ENCODE results near the gene TIMM22. TPM values are rescaled to one million over a fixed set of nuclear protein-coding genes. Genes with fewer than 3 reads are reported as not detected.

TIMM22 gene
- total RNA-seq, 1 experiment from 2014 or later, result 17.7 TPM

GRCh38 chr17:1036171-1036844 is 39.4 kb downstream of the TIMM22 start:
- intact Hi-C loops (cut with micrococcal nuclease), result no loop called here
- Histone ChIP-seq H3K9me2 (replicated peaks; ENCODE audit: low read length) (no peaks in the 10 kb centered on the region), H3K4me2 (ENCODE audit: low read length) (no peak overlapping the region), H3K9me3 (ENCODE audit: low read length) (no peaks in the 10 kb centered on the region), H2AFZ (ENCODE audit: low read length) (no peak overlapping the region), H4K20me1 (ENCODE audit: low read length) (no peaks in the 10 kb centered on the region), H3K4me3 (ENCODE audit: low read length) (no peak overlapping the region), H3K79me2 (ENCODE audit: low read length) (no peaks in the 10 kb centered on the region), H3K4me1 (ENCODE audit: insufficient read depth, low read length) (no peaks in the 10 kb centered on the region), H3K27ac (ENCODE audit: low read length) (no peak overlapping the region), H3K36me3 (ENCODE audit: low read depth, low read length) (no peaks in the 10 kb centered on the region), H3K27me3 (ENCODE audit: low read length) (no peaks in the 10 kb centered on the region), H3K9ac (ENCODE audit: low read length) (no peak overlapping the region), H3F3A (ENCODE audit: low read length, unreplicated experiment) (no peaks in the 10 kb centered on the region)
- TF ChIP-seq EZH2 (IDR thresholded peaks at IDR 0.05; ENCODE audit: low read length, unreplicated experiment) (no peak), EZH2phosphoT487 (IDR thresholded peaks at IDR 0.05; ENCODE audit: borderline replicate concordance, low read length) (no peak), CTCF (conservative IDR thresholded peaks at IDR 0.05; ENCODE audit: low read depth, low read length) (no peak)
- CTCF ChIA-PET, result no interaction called here
- BruUV-seq (replicated peaks), result no TSS peak
- POLR2A ChIA-PET (ENCODE audit: unreplicated experiment), result no interaction called here
- no peak for ATAC-seq
- no peak for DNase-seq

GRCh38 chr17:1036845-1037237 is 39.9 kb downstream of the TIMM22 start:
- H4K20me1 ChIP-seq (ENCODE audit: low read length), result no peaks in the 10 kb centered on the region

More at GRCh38 chr17:1036845-1037237, 39.9 kb downstream of the TIMM22 start:
- Histone ChIP-seq H2AFZ (ENCODE audit: low read length) (no peak overlapping the region), H3K4me1 (ENCODE audit: insufficient read depth, low read length) (no peaks in the 10 kb centered on the region), H3K36me3 (ENCODE audit: low read depth, low read length) (no peaks in the 10 kb centered on the region), H3K27me3 (ENCODE audit: low read length) (no peaks in the 10 kb centered on the region), H3K9ac (ENCODE audit: low read length) (no peak overlapping the region), H3K27ac (ENCODE audit: low read length) (no peak overlapping the region), H3K4me2 (ENCODE audit: low read length) (no peak overlapping the region), H3K79me2 (ENCODE audit: low read length) (no peaks in the 10 kb centered on the region), H3F3A (ENCODE audit: low read length, unreplicated experiment) (no peaks in the 10 kb centered on the region), H3K9me3 (ENCODE audit: low read length) (no peaks in the 10 kb centered on the region), H3K4me3 (ENCODE audit: low read length) (no peak overlapping the region), H3K9me2 (replicated peaks; ENCODE audit: low read length) (no peaks in the 10 kb centered on the region)
- BruUV-seq (replicated peaks), result no TSS peak
- ChIA-PET CTCF (no interaction called here), POLR2A (ENCODE audit: unreplicated experiment) (no interaction called here)
- TF ChIP-seq CTCF (conservative IDR thresholded peaks at IDR 0.05; ENCODE audit: low read depth, low read length) (no peak), EZH2phosphoT487 (IDR thresholded peaks at IDR 0.05; ENCODE audit: borderline replicate concordance, low read length) (no peak), EZH2 (IDR thresholded peaks at IDR 0.05; ENCODE audit: low read length, unreplicated experiment) (no peak)
- intact Hi-C loops (cut with micrococcal nuclease), result no loop called here
- DNase-seq (no peak), ATAC-seq (no peak)
